IMR-90 (cell line): ENCODE measurements around the gene CACNA2D3.

Experiments used
- CEBPB ChIP-seq: IDR thresholded peaks from 2 replicates; pipeline ENCODE4 v1.6.1; 2012; ENCODE audit warnings: low read depth, low read length, improper control_type of control experiment
- CHD1 ChIP-seq: IDR thresholded peaks from 2 replicates; pipeline ENCODE4 v1.6.1; 2012; ENCODE audit warnings: low read depth, low read length, improper control_type of control experiment
- CTCF ChIP-seq: conservative IDR thresholded peaks from 2 replicates; pipeline ENCODE4 v1.5.1; 2012; ENCODE audit warnings: mild to moderate bottlenecking, low read depth, low read length, improper control_type of control experiment
- ELK1 ChIP-seq: fragments of 150-350 bp; IDR thresholded peaks from 2 replicates; pipeline ENCODE4 v1.6.1; 2016; ENCODE audit warnings: low read depth, mild to moderate bottlenecking, low read length, moderate library complexity, borderline replicate concordance
- FOS ChIP-seq: fragments of 150-350 bp; IDR thresholded peaks from 2 replicates; pipeline ENCODE4 v1.6.1; 2016; ENCODE audit warnings: low read depth, low read length
- MAFK ChIP-seq: IDR thresholded peaks from 2 replicates; pipeline ENCODE4 v1.6.1; 2012; ENCODE audit warnings: low read depth, low read length, improper control_type of control experiment
- MAZ ChIP-seq: IDR thresholded peaks from 2 replicates; pipeline ENCODE4 v1.6.1; 2012; ENCODE audit warnings: low read depth, mild to moderate bottlenecking, low read length, improper control_type of control experiment, moderate library complexity, borderline replicate concordance
- NFE2L2 ChIP-seq: fragments of 150-350 bp; IDR thresholded peaks from 2 replicates; pipeline ENCODE4 v1.6.1; 2016; ENCODE audit warnings: low read depth, mild to moderate bottlenecking, low read length
- POLR2A ChIP-seq: IDR thresholded peaks from 2 replicates; pipeline ENCODE4 v1.6.1; 2012; ENCODE audit warnings: mild to moderate bottlenecking, low read depth, low read length
- RAD21 ChIP-seq: IDR thresholded peaks from 2 replicates; pipeline ENCODE4 v1.6.1; 2012; ENCODE audit warnings: low read length, improper control_type of control experiment
- RFX5 ChIP-seq: IDR thresholded peaks from 2 replicates; pipeline ENCODE4 v1.8.0; 2012; ENCODE audit warnings: low read depth, mild to moderate bottlenecking, low read length, moderate library complexity
- SMC3 ChIP-seq: fragments of 150-350 bp; IDR thresholded peaks from 2 replicates; pipeline ENCODE4 v1.6.1; 2016; ENCODE audit warnings: low read depth, mild to moderate bottlenecking, antibody characterized with exemption, low read length, moderate library complexity
- USF2 ChIP-seq: fragments of 150-350 bp; IDR thresholded peaks from 2 replicates; pipeline ENCODE4 v1.6.1; 2017; ENCODE audit warnings: mild to moderate bottlenecking, antibody characterized with exemption, low read length, low read depth

- no peak for TF ChIP-seq CTCF
- no peak for TF ChIP-seq RFX5
- TF ChIP-seq SMC3, result no peak
- no peak for TF ChIP-seq RAD21
- TF ChIP-seq POLR2A, result no peak
- TF ChIP-seq USF2, result no peak
- TF ChIP-seq NFE2L2, result no peak
- TF ChIP-seq ELK1, result no peak
- TF ChIP-seq MAFK, result no peak
- no peak for TF ChIP-seq FOS
- no peak for TF ChIP-seq MAZ
- TF ChIP-seq CEBPB, result no peak
- TF ChIP-seq CHD1, result no peak
Measured at GRCh38 chr3:54928046-54928770, 805.9 kb downstream of the CACNA2D3 start, which contains the start of gene LRTM1.
